ENCODE measurements around the gene MCRS1.
"Not testable (repeated sequence)": the region's sequence is repeated elsewhere in the genome, so short reads cannot be mapped to it uniquely, and the experiment has no call there.

MCRS1 gene

DNA sequence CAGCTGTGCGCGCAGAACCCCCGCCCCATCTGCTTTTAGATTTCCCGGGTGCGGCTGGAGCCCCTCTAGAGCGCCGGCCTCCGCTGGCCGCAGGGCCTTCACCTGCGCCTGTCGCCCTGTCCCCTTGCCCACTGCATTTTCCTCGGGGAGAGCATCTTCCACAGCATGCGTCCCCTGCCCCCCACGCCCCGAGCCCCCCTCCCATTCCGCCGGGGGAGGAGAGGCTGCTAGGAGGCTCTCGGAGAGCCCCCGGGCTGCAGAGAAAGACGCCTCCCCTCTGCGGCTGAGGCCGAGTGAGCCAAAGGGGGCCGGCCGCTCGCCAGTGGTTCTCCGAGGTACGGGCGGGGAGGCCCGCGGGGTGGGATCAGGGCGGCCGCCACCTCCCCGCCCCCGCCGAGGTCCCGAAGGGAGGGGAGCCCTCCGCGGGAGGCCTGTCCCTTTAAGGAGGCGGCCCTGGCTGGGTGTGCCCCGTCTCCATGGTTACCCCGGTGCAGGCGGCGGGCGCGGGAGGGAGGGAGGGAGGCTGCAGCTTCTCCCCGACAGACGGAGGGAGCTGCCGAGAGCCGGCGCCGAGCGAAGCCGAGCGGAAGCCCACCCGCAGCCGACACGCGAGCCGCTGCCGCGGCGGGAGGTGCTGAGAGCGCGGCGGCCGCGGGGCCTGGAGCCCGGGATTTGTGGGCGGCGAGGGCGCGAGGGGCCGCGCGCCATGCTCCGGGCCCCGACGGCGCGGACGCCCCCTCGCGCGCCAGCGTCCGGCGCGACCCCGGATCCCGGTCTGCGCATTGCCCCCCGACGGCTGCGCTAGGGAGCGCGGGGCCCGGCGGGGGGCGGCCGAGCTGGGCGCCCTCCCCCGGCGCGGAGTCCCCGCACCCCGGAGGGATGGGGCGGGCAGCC, 29.2 kb downstream of the MCRS1 start, which contains the start of gene KCNH3:
KCNH3 (plus strand) TSS at position 521 of the 894 bp plus-strand sequence. CDS start 387 bp downstream, outside the sequence.
- peak within 1 kb of the TSS; percentile 48 for H3K4me3 ChIP-seq (ENCODE audit: low read length)
- peak within 1 kb of the TSS; percentile 85 for H2AFZ ChIP-seq (ENCODE audit: low read depth, low read length)
- H3K9me3 ChIP-seq (ENCODE audit: low read length): no peaks in the 10 kb centered on the region
- H3K27me3 ChIP-seq (ENCODE audit: insufficient read depth, low read length): peaks cover 75% of the 10 kb centered on the region
- H3K4me1 ChIP-seq (ENCODE audit: insufficient read depth, low read length): peaks cover 17% of the 10 kb centered on the region
- no peaks in the 10 kb centered on the region for H3K36me3 ChIP-seq (ENCODE audit: insufficient read depth, low read length)

DNA sequence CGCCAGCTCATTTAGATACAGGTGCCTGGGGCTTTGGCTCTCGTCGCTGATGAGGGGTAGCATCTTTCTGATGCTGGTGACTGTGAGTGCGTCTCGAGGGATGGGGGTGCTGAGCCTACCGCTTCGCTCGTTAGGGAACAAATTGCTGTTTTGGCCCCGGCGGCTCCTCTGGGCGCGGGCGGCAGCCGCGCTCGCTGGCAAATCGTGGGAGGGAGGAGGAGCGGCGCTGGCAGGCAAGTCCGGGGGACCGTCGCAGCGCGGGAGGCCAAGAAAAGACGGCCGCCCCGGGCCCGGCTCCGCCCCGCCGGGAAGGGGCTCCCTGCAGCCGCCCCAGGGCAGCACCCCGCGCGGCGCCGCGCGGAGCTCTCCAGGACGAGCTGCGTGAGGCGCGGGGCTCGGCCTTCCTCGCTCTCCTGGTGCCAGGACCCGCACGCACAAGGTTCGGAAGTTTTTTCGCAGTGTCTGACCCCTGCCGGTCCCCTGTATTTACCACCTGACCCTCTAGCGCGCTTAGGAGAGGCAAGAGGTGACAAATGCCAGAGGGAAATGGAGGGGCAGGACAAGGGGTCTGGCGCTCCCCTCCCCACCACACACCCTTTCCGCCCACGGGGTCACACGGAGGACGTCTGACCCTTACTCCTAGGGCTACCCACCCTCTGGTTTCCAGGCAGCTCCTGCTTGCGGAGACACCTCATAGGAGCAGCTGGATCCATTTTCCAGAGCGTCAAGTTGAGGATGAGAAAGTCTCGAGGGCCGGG, 30.0 kb downstream of the MCRS1 start:
- peaks cover 68% of the 10 kb centered on the region for H3K27me3 ChIP-seq (ENCODE audit: insufficient read depth, low read length)
- H2AFZ ChIP-seq (ENCODE audit: low read depth, low read length): peak overlapping the region; percentile 85
- H3K9me3 ChIP-seq (ENCODE audit: low read length): no peaks in the 10 kb centered on the region
- H3K4me1 ChIP-seq (ENCODE audit: insufficient read depth, low read length): peaks cover 14% of the 10 kb centered on the region
- peak overlapping the region; percentile 48 for H3K4me3 ChIP-seq (ENCODE audit: low read length)
- no peaks in the 10 kb centered on the region for H3K36me3 ChIP-seq (ENCODE audit: insufficient read depth, low read length)

- H3K4me3 ChIP-seq (ENCODE audit: low read length): peak overlapping the region; percentile 48
- H3K27me3 ChIP-seq (ENCODE audit: insufficient read depth, low read length): peaks cover 61% of the 10 kb centered on the region
- H2AFZ ChIP-seq (ENCODE audit: low read depth, low read length): peak overlapping the region; percentile 85
- H3K9me3 ChIP-seq (ENCODE audit: low read length): no peaks in the 10 kb centered on the region
- H3K36me3 ChIP-seq (ENCODE audit: insufficient read depth, low read length): no peaks in the 10 kb centered on the region
- H3K4me1 ChIP-seq (ENCODE audit: insufficient read depth, low read length): peaks cover 14% of the 10 kb centered on the region
These were observed 30.7 kb downstream of the MCRS1 start for GRCh38 chr12:49537231-49537751.

GRCh38 chr12:49536526-49537071, 31.3 kb downstream of the MCRS1 start:
- Histone ChIP-seq H3K4me3 (ENCODE audit: low read length) (no peak overlapping the region), H3K36me3 (ENCODE audit: insufficient read depth, low read length) (no peaks in the 10 kb centered on the region), H2AFZ (ENCODE audit: low read depth, low read length) (no peak overlapping the region), H3K27me3 (ENCODE audit: insufficient read depth, low read length) (peaks cover 55% of the 10 kb centered on the region), H3K9me3 (ENCODE audit: low read length) (no peaks in the 10 kb centered on the region), H3K4me1 (ENCODE audit: insufficient read depth, low read length) (peaks cover 14% of the 10 kb centered on the region)

DNA sequence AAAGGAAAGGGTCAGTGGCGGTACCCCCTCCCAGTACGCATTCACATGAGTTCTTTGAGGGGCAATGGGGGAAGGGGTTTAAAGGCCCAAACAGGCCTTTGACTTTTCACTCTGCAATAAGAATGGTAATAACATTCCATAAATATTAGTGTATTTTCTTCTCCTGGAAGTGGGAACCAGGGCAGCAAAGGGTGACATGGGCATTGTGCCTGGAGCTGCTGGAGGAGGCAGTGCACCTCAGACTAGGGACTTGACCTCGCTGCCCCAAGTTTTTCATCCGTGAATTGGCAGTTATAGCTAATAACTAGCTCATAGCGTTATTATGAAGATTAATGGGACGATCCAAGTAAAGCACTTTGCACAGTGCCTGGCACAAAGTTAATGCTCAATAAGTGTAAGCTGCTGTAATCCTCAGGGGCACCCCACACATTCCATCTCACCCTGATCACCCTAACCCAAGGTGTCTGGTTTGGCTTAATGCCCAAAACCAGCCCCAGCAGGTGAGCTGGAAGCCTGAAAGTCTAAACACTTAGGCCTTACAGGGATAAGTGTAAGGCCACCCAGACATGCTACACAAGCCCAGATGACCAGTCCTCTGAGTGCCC, 31.9 kb downstream of the MCRS1 start:
- Histone ChIP-seq H3K9me3 (ENCODE audit: low read length) (no peaks in the 10 kb centered on the region), H2AFZ (ENCODE audit: low read depth, low read length) (no peak overlapping the region), H3K27me3 (ENCODE audit: insufficient read depth, low read length) (peaks cover 49% of the 10 kb centered on the region), H3K4me3 (ENCODE audit: low read length) (no peak overlapping the region), H3K4me1 (ENCODE audit: insufficient read depth, low read length) (peaks cover 14% of the 10 kb centered on the region), H3K36me3 (ENCODE audit: insufficient read depth, low read length) (no peaks in the 10 kb centered on the region)

- Histone ChIP-seq H3K9me3 (ENCODE audit: low read length) (no peaks in the 10 kb centered on the region), H2AFZ (ENCODE audit: low read depth, low read length) (no peak overlapping the region), H3K4me3 (ENCODE audit: low read length) (no peak overlapping the region), H3K36me3 (ENCODE audit: insufficient read depth, low read length) (peaks cover 2% of the 10 kb centered on the region), H3K4me1 (ENCODE audit: insufficient read depth, low read length) (peaks cover 14% of the 10 kb centered on the region), H3K27me3 (ENCODE audit: insufficient read depth, low read length) (peaks cover 37% of the 10 kb centered on the region)
These were observed 33.1 kb downstream of the MCRS1 start for GRCh38 chr12:49534731-49535278.

- H3K4me3 ChIP-seq (ENCODE audit: low read length); H2AFZ ChIP-seq (ENCODE audit: low read depth, low read length); H3K36me3 ChIP-seq (ENCODE audit: insufficient read depth, low read length); H3K9me3 ChIP-seq (ENCODE audit: low read length): not testable (repeated sequence)
- Histone ChIP-seq H3K4me1 (ENCODE audit: insufficient read depth, low read length) (peaks cover 14% of the 10 kb centered on the region), H3K27me3 (ENCODE audit: insufficient read depth, low read length) (peaks cover 31% of the 10 kb centered on the region)
These were observed 33.8 kb downstream of the MCRS1 start for GRCh38 chr12:49534122-49534521.

GRCh38 chr12:49533331-49533730, 34.6 kb downstream of the MCRS1 start:
- no peaks in the 10 kb centered on the region for H3K9me3 ChIP-seq (ENCODE audit: low read length)
- no peak overlapping the region for H3K4me3 ChIP-seq (ENCODE audit: low read length)
- peaks cover 14% of the 10 kb centered on the region for H3K4me1 ChIP-seq (ENCODE audit: insufficient read depth, low read length)
- no peak overlapping the region for H2AFZ ChIP-seq (ENCODE audit: low read depth, low read length)
- peaks cover 27% of the 10 kb centered on the region for H3K27me3 ChIP-seq (ENCODE audit: insufficient read depth, low read length)
- H3K36me3 ChIP-seq (ENCODE audit: insufficient read depth, low read length): peaks cover 4% of the 10 kb centered on the region

DNA sequence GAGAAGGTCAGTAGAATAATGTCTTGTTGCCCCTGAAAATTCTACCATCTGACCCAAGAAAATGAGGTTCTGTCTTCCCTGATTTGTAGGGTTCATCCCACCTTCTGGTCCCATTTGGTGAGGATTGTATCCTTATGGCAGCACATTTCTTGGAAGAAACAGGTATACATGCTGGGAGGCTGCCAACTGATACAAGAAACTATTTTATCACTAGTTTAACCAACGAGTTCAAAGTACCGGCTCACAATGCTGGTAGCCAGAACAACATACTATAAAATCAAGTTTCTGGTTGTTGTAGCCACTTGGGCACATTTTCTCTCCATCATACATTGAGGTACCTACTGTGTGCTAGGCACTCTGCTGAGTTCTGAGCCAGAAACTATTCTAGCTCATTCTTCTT, 36.2 kb downstream of the MCRS1 start:
- H3K27me3 ChIP-seq (ENCODE audit: insufficient read depth, low read length): peaks cover 12% of the 10 kb centered on the region
- no peak overlapping the region for H2AFZ ChIP-seq (ENCODE audit: low read depth, low read length)
- H3K4me1 ChIP-seq (ENCODE audit: insufficient read depth, low read length): peaks cover 6% of the 10 kb centered on the region
- peaks cover 13% of the 10 kb centered on the region for H3K36me3 ChIP-seq (ENCODE audit: insufficient read depth, low read length)
- no peak overlapping the region for H3K4me3 ChIP-seq (ENCODE audit: low read length)
- no peaks in the 10 kb centered on the region for H3K9me3 ChIP-seq (ENCODE audit: low read length)

GRCh38 chr12:49529414-49529813, 38.5 kb downstream of the MCRS1 start:
- Histone ChIP-seq H2AFZ (ENCODE audit: low read depth, low read length) (no peak overlapping the region), H3K36me3 (ENCODE audit: insufficient read depth, low read length) (peaks cover 34% of the 10 kb centered on the region), H3K4me3 (ENCODE audit: low read length) (no peak overlapping the region), H3K27me3 (ENCODE audit: insufficient read depth, low read length) (no peaks in the 10 kb centered on the region), H3K9me3 (ENCODE audit: low read length) (no peaks in the 10 kb centered on the region), H3K4me1 (ENCODE audit: insufficient read depth, low read length) (no peaks in the 10 kb centered on the region)

DNA sequence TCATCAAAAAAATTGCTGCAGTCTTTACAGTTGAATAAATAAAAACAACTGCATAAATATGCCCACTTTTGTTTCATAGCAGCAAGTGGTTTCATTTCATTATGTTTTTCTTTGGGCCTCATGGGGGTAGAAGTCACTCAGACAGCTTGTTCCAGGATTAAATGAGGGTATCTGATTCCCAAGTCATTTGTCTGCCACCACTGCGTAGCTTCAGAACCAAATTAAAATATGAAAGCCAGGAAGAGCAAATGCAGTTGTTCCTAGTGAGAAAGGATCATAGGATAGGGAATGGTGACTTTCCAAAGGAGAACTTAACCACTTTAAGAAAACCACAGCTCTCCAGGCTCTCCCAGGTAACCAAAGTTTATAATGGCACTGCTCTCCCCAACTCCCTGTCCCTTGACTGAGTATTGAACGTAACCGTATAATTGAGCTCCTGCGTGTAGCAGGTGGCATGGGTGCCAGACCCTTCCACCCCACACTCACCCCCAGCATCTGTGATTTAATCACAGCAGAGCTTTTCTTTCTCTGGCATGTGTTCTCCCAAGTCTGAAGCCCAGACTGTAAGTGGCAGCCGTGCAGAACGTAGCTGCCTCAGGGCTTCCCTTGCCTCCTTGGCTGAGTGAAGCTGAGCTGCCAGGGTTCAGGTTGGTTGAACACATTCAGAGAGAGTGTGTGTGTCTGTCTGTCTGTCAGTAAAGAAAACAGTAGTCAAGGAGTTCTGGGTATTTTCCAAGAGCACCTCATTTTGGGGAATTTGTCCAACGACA, 40.4 kb downstream of the MCRS1 start:
- H3K9me3 ChIP-seq (ENCODE audit: low read length): no peaks in the 10 kb centered on the region
- H2AFZ ChIP-seq (ENCODE audit: low read depth, low read length): no peak overlapping the region
- H3K27me3 ChIP-seq (ENCODE audit: insufficient read depth, low read length): no peaks in the 10 kb centered on the region
- H3K4me3 ChIP-seq (ENCODE audit: low read length): no peak overlapping the region
- H3K4me1 ChIP-seq (ENCODE audit: insufficient read depth, low read length): no peaks in the 10 kb centered on the region
- peaks cover 42% of the 10 kb centered on the region for H3K36me3 ChIP-seq (ENCODE audit: insufficient read depth, low read length)

- Histone ChIP-seq H3K4me1 (ENCODE audit: insufficient read depth, low read length) (no peaks in the 10 kb centered on the region), H3K36me3 (ENCODE audit: insufficient read depth, low read length) (peaks cover 53% of the 10 kb centered on the region), H3K4me3 (ENCODE audit: low read length) (no peak overlapping the region), H3K9me3 (ENCODE audit: low read length) (no peaks in the 10 kb centered on the region), H3K27me3 (ENCODE audit: insufficient read depth, low read length) (no peaks in the 10 kb centered on the region), H2AFZ (ENCODE audit: low read depth, low read length) (no peak overlapping the region)
These were observed 42.0 kb downstream of the MCRS1 start for GRCh38 chr12:49525942-49526341.
